PC-3 (cell line): Measurements from ENCODE around the gene ZNF732. TPM values are rescaled to one million over a fixed set of nuclear protein-coding genes. Genes with fewer than 3 reads are reported as not detected.

Source experiments
- ATAC-seq: fragments of 200-7000 bp; cut with Tn5 transposase; 2 replicates; pipeline ENCODE4 v1.9.1; 2020; ENCODE audit warnings: mild to moderate bottlenecking, moderate library complexity
- BruUV-seq: library from RNA; stranded (reverse); fragments of 400-500 nt; replicated peaks from 2 replicates; lab custom pipeline; 2021; lab: Mats Ljungman, UMichigan
- CTCF ChIA-PET: fragments of 300-600 bp; sonication (Branson Sonifier 250); formaldehyde crosslinking; loops from one replicate; lab custom pipeline; 2022; ENCODE audit warnings: antibody characterized with exemption; lab: Charles Lee
- POLR2A ChIA-PET: fragments of 300-600 bp; sonication (Branson Sonifier 250); formaldehyde crosslinking; loops from one replicate; lab custom pipeline; 2022; ENCODE audit warnings: antibody characterized with exemption; ENCODE audit not compliant: unreplicated experiment; lab: Charles Lee
- DNase-seq: peaks from one replicate; pipeline ENCODE4 v3.0.0-alpha.2; 2015
- H2AFZ ChIP-seq: fragments of 300-600 bp; sonication (generic); 2 replicates; pipeline ENCODE4 v1.6.0; 2016; ENCODE audit warnings: antibody characterized with exemption, low read length
- H3F3A ChIP-seq: fragments of 300-600 bp; sonication (generic); one replicate; pipeline ENCODE4 v1.6.0; 2017; ENCODE audit warnings: antibody characterized with exemption, low read length, control low read depth, mild to moderate bottlenecking; ENCODE audit not compliant: unreplicated experiment
- H3K27ac ChIP-seq: fragments of 300-600 bp; sonication (generic); 2 replicates; pipeline ENCODE4 v1.5.1; 2016; ENCODE audit warnings: mild to moderate bottlenecking, low read length
- H3K27me3 ChIP-seq: fragments of 300-600 bp; sonication (generic); 2 replicates; pipeline ENCODE4 v1.6.1; 2016; ENCODE audit warnings: low read length, mixed read lengths
- H3K36me3 ChIP-seq: fragments of 300-600 bp; sonication (generic); 2 replicates; pipeline ENCODE4 v1.6.1; 2016; ENCODE audit warnings: low read depth, mixed run types, low read length, mixed read lengths
- H3K4me1 ChIP-seq: fragments of 300-600 bp; sonication (generic); 2 replicates; pipeline ENCODE4 v1.5.1; 2016; ENCODE audit warnings: low read length; ENCODE audit not compliant: insufficient read depth
- H3K4me2 ChIP-seq: fragments of 300-600 bp; sonication (generic); 2 replicates; pipeline ENCODE4 v1.6.0; 2016; ENCODE audit warnings: low read length
- H3K4me3 ChIP-seq: fragments of 300-600 bp; sonication (generic); 2 replicates; pipeline ENCODE4 v1.5.1; 2016; ENCODE audit warnings: mild to moderate bottlenecking, low read length, mixed read lengths
- H3K79me2 ChIP-seq: fragments of 300-600 bp; sonication (generic); 2 replicates; pipeline ENCODE4 v1.6.1; 2017; ENCODE audit warnings: low read length, mixed read lengths
- H3K9ac ChIP-seq: fragments of 300-600 bp; sonication (generic); 2 replicates; pipeline ENCODE4 v1.6.0; 2016; ENCODE audit warnings: mild to moderate bottlenecking, low read length
- H3K9me2 ChIP-seq: fragments of 300-600 bp; sonication (generic); replicated peaks from 2 replicates; pipeline ENCODE4 v1.6.1; 2016; ENCODE audit warnings: mixed run types, low read length, mixed read lengths
- H3K9me3 ChIP-seq: fragments of 300-600 bp; sonication (generic); 2 replicates; pipeline ENCODE4 v1.6.1; 2016; ENCODE audit warnings: low read length, mixed read lengths
- H4K20me1 ChIP-seq: fragments of 300-600 bp; sonication (generic); 2 replicates; pipeline ENCODE4 v1.6.1; 2016; ENCODE audit warnings: low read length, mixed read lengths
- EZH2 ChIP-seq: fragments of 300-600 bp; sonication (generic); IDR thresholded peaks from one replicate; pipeline ENCODE4 v1.6.1; 2017; ENCODE audit warnings: antibody characterized with exemption, mild to moderate bottlenecking, low read length; ENCODE audit not compliant: unreplicated experiment
- EZH2phosphoT487 ChIP-seq: fragments of 300-600 bp; sonication (generic); IDR thresholded peaks from 2 replicates; pipeline ENCODE4 v1.6.1; 2018; ENCODE audit warnings: mild to moderate bottlenecking, antibody characterized with exemption, low read length, borderline replicate concordance
- intact Hi-C: fragments of 100-400 bp; cut with micrococcal nuclease; formaldehyde crosslinking; loops from 2 replicates; pipeline ENCODE4 v1.9.0; 2023
- total RNA-seq: library from RNA; depleted of rRNA; stranded (reverse); fragments of >200 nt; gene quantifications from 2 replicates; pipeline ENCODE4 v1.2.3, GENCODE V29; 2014
- TF ChIP-seq, protein P1 (sequence below): fragments of 300-600 bp; sonication (generic); conservative IDR thresholded peaks from 2 replicates; pipeline ENCODE4 v1.5.1; 2017; ENCODE audit warnings: antibody characterized with exemption, low read depth, mild to moderate bottlenecking, low read length

ZNF732 gene
- total RNA-seq, 1 experiment from 2014 or later = not detected

DNA sequence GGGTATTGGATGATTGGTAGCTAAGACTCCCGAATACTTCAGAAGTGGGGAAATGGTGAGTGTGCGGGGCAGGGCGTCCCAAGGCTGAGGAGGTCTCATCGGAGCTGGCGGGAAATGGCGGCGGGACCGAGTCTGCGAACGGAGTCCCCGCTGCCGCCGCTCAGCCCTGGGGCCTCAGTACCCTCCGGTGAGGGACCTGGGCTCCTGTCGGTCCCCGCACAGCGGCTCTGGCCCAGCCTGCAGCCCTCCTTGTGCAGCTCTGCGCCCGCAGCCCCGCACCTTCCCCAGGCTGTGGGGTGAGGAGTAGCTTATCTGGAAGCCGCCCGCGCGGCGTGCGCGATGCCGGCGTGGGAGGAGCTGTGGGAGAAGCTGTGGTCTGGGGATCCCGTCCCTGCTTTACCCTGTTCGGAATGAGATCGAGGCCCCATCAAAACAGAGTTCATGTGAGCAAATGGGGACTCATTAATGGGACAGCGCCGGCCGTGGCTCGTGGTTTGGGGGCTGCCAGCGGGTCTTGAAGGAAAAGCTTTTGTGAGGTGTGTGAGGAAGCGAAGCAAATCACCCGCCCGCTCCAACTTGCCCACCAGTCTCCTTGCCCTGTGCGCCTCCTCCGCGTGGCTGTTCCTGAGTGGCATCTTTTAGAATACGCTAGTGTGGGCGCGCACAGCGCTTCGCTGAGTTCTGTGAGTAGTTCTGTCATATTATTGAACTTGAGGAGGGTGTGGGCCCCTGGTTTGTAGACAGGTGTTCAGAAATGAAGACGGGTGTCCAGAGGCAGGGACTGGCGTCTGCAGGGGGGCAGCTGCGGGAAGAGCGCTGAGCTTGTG, 32.9 kb upstream of the ZNF732 start:
- ChIA-PET CTCF (no interaction called here), POLR2A (interaction anchor here (0.6 kb wide), 2 partner anchors 81 to 135 kb away, joined by 3 to 5 read pairs; no protein-coding TSS in a partner anchor)
- no peaks in the 10 kb centered on the region for H3K9me2 ChIP-seq
- H3K79me2 ChIP-seq = peaks cover 51% of the 10 kb centered on the region
- intact Hi-C loops = loop anchor here (10.0 kb wide), 1 partner anchor 137 kb away; no protein-coding TSS in a partner anchor
- H3K4me2 ChIP-seq = peak overlapping the region; percentile 85
- no peaks in the 10 kb centered on the region for H4K20me1 ChIP-seq
- peak overlapping the region; percentile 35 for H3K27ac ChIP-seq
- peak; percentile 29 for ATAC-seq
- peaks cover 41% of the 10 kb centered on the region for H3K36me3 ChIP-seq
- H3K4me3 ChIP-seq = peak overlapping the region; percentile 93
- no peak for DNase-seq
- H3K27me3 ChIP-seq = no peaks in the 10 kb centered on the region
- H3K9ac ChIP-seq = peak overlapping the region; percentile 91
- TSS peak; percentile 30 for BruUV-seq
- no peaks in the 10 kb centered on the region for H3F3A ChIP-seq
- 0 out of 2 replicates have a peak, but pooled peaks cover 3% of the 10 kb centered on the region for H3K4me1 ChIP-seq
- peaks cover 4% of the 10 kb centered on the region; the same call in 1 of the 2 replicates for H3K9me3 ChIP-seq
- peak overlapping the region; percentile 79 for H2AFZ ChIP-seq
- TF ChIP-seq EZH2 = no peak
- TF ChIP-seq EZH2phosphoT487 = no peak
- TF ChIP-seq, protein P1, sequence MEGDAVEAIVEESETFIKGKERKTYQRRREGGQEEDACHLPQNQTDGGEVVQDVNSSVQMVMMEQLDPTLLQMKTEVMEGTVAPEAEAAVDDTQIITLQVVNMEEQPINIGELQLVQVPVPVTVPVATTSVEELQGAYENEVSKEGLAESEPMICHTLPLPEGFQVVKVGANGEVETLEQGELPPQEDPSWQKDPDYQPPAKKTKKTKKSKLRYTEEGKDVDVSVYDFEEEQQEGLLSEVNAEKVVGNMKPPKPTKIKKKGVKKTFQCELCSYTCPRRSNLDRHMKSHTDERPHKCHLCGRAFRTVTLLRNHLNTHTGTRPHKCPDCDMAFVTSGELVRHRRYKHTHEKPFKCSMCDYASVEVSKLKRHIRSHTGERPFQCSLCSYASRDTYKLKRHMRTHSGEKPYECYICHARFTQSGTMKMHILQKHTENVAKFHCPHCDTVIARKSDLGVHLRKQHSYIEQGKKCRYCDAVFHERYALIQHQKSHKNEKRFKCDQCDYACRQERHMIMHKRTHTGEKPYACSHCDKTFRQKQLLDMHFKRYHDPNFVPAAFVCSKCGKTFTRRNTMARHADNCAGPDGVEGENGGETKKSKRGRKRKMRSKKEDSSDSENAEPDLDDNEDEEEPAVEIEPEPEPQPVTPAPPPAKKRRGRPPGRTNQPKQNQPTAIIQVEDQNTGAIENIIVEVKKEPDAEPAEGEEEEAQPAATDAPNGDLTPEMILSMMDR = no peak

DNA sequence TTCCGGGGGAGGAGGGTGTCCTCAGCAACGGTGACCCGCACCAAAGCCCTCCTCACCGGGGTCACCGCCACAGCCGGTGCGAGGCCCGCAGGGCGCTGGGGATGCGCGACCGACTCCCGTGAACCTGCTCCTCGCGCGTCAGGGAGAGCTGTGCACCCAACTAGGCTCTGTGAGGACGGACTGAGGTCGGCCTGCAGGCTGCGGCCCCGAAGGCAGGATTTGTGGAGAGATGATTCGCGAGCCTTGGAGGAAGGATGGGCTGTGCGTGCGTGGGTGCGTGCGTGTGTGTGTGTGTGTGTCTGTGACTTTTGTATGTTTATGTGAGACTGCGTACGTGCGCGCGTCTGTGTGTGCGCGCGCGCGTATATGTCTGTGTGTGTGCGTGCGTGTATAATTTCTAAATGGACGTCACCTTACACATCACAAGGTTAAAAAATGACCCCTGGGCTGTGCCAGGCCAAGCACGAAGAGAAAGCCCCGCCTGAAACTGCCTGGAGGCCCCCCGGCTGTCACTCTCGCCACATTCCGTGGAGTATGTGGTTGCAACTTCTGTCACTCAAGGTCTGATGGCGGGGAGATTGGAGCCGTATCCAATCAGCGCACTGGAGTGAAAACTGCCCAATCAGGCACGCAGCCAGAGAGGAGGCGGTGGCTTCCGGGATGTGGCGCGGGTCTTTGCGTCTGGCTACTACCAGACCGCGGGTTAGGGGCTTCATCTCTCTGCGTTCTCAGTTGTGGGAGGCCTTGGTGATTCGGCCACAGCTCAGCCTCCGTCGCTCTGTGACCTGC, 32.1 kb upstream of the ZNF732 start, which contains the start of gene ZNF141:
Gene ZNF141 (plus strand): TSS at position 672 of the 789 bp plus-strand sequence. CDS start 170 bp downstream, outside the sequence.
- DNase-seq = peak; percentile 93
- H3K4me1 ChIP-seq = 0 out of 2 replicates have a peak, but pooled peaks cover 3% of the 10 kb centered on the region
- no peaks in the 10 kb centered on the region for H3K9me2 ChIP-seq
- CTCF ChIA-PET = no interaction called here
- peak; percentile 92 for ATAC-seq
- peaks cover 33% of the 10 kb centered on the region for H3K36me3 ChIP-seq
- H3K27me3 ChIP-seq = no peaks in the 10 kb centered on the region
- peak within 1 kb of the TSS; percentile 91 for H3K9ac ChIP-seq
- H3K27ac ChIP-seq = peak within 1 kb of the TSS; percentile 35
- intact Hi-C loops = loop anchor here (10.0 kb wide), 1 partner anchor 137 kb away; no protein-coding TSS in a partner anchor
- H4K20me1 ChIP-seq = no peaks in the 10 kb centered on the region
- TF ChIP-seq, protein P1 = no peak
- no peak for TF ChIP-seq EZH2
- TF ChIP-seq EZH2phosphoT487 = no peak
- peak within 1 kb of the TSS; percentile 99 for H3K4me2 ChIP-seq
- TSS peak; percentile 70 for BruUV-seq
- peaks cover 47% of the 10 kb centered on the region for H3K79me2 ChIP-seq
- H3K9me3 ChIP-seq = peaks cover 4% of the 10 kb centered on the region; the same call in 1 of the 2 replicates
- H3F3A ChIP-seq = no peaks in the 10 kb centered on the region
- POLR2A ChIA-PET = no interaction called here
- H2AFZ ChIP-seq = peak within 1 kb of the TSS; percentile 98
- peak within 1 kb of the TSS; percentile 93 for H3K4me3 ChIP-seq
